Liver (tissue), 3 donors: ENCODE measurements around the gene PHOSPHO1.

Experiments
- CTCF ChIP-seq: fragments of 150-350 bp; IDR thresholded peaks from 2 replicates; pipeline ENCODE4 v1.5.1; 2017; ENCODE audit warnings: improper control_type of control experiment, low read depth, low read length; ENCODE audit not compliant: missing input control
- EGR1 ChIP-seq, 2 donors: IDR thresholded peaks; 2 replicates each; pipeline ENCODE4 v1.6.1; 2016 to 2018; ENCODE audit warnings: antibody characterized with exemption in 2 of 2, low read depth in 2 of 2
- GABPA ChIP-seq, 2 donors: IDR thresholded peaks in 1 of 2; conservative IDR thresholded peaks in 1 of 2; 2 replicates each; pipeline ENCODE4 v1.6.1; 2016; ENCODE audit warnings: antibody characterized with exemption in 2 of 2, mild to moderate bottlenecking in 1 of 2, moderate library complexity in 1 of 2
- JUND ChIP-seq, 2 donors: IDR thresholded peaks; 2 replicates each; pipeline ENCODE4 v1.6.1; 2016; ENCODE audit warnings: antibody characterized with exemption in 2 of 2
- MAX ChIP-seq: IDR thresholded peaks from 2 replicates; pipeline ENCODE4 v1.6.1; 2016; ENCODE audit warnings: antibody characterized with exemption
- RAD21 ChIP-seq, 2 donors: IDR thresholded peaks; 2 replicates each; pipeline ENCODE4 v1.6.1; 2016; ENCODE audit warnings: antibody characterized with exemption in 2 of 2, mild to moderate bottlenecking in 2 of 2
- REST ChIP-seq: IDR thresholded peaks from 2 replicates; pipeline ENCODE4 v1.6.1; 2016; ENCODE audit warnings: antibody characterized with exemption, mild to moderate bottlenecking
- SP1 ChIP-seq: IDR thresholded peaks from 2 replicates; pipeline ENCODE4 v1.6.1; 2018; ENCODE audit warnings: antibody characterized with exemption, mild to moderate bottlenecking
- YY1 ChIP-seq: IDR thresholded peaks from 2 replicates; pipeline ENCODE4 v1.6.1; 2016; ENCODE audit warnings: antibody characterized with exemption, mild to moderate bottlenecking
- ZBTB33 ChIP-seq: IDR thresholded peaks from 2 replicates; pipeline ENCODE4 v1.6.1; 2016; ENCODE audit warnings: antibody characterized with exemption
- donor health status: healthy.
- donor health status: healthy.

- no peak for TF ChIP-seq SP1
- no peak for TF ChIP-seq RAD21 (IDR thresholded peaks at IDR 0.05)
- no peak for TF ChIP-seq MAX
- TF ChIP-seq JUND (IDR thresholded peaks at IDR 0.05): no peak
- TF ChIP-seq GABPA (IDR thresholded peaks at IDR 0.05 in 1 of 2, conservative IDR thresholded peaks at IDR 0.05 in 1 of 2): no peak
- TF ChIP-seq CTCF: no peak
- TF ChIP-seq EGR1 (IDR thresholded peaks at IDR 0.05; ENCODE audit: low read depth in 2 of 2): no peak
- TF ChIP-seq ZBTB33: no peak
- no peak for TF ChIP-seq YY1
- no peak for TF ChIP-seq REST
Observed at GRCh38 chr17:49267912-49268311, 37.3 kb upstream of the PHOSPHO1 start.
